ENCODE data around the gene KRT31. TPM values are rescaled to one million over a fixed set of nuclear protein-coding genes. Genes with fewer than 3 reads are reported as not detected.

Gene KRT31
- polyA plus RNA-seq, 1 of the 3 experiments (the other 2 are of a cell fraction), result 0.03 TPM

GRCh38 chr17:41363881-41364280 is 33.5 kb downstream of the KRT31 start:
- DNase-seq, result no peak
- H3K27me3 ChIP-seq (ENCODE audit: insufficient read depth), result no peaks in the 10 kb centered on the region
- no peak overlapping the region for H2AFZ ChIP-seq (ENCODE audit: low read depth)
- no peaks in the 10 kb centered on the region for H3K36me3 ChIP-seq (replicated peaks in 1 of 2; ENCODE audit: control insufficient read depth in 1 of 2, insufficient read depth in 2 of 2, low read length in 1 of 2)
- no peaks in the 10 kb centered on the region for H4K20me1 ChIP-seq (ENCODE audit: insufficient read depth)
- no peaks in the 10 kb centered on the region for H3K9me3 ChIP-seq
- H3K79me2 ChIP-seq (ENCODE audit: insufficient read depth), result no peaks in the 10 kb centered on the region
- TF ChIP-seq NFIC (IDR thresholded peaks at IDR 0.05; ENCODE audit: borderline replicate concordance) (no peak), GATA2 (CRISPR knock-in tag; IDR thresholded peaks at IDR 0.05) (no peak), FOSL2 (IDR thresholded peaks at IDR 0.05; ENCODE audit: borderline replicate concordance, low read depth) (no peak), MXI1 (IDR thresholded peaks at IDR 0.05; ENCODE audit: low read depth, low read length) (no peak), FOXM1 (IDR thresholded peaks at IDR 0.05; ENCODE audit: low read depth) (no peak), EZH2phosphoT487 (IDR thresholded peaks at IDR 0.05; ENCODE audit: borderline replicate concordance, low read depth) (no peak), RAD21 (IDR thresholded peaks at IDR 0.05; ENCODE audit: low read length) (no peak), RXRA (IDR thresholded peaks at IDR 0.05; ENCODE audit: borderline replicate concordance, low read depth) (no peak), NRF1 (IDR thresholded peaks at IDR 0.05; ENCODE audit: low read depth, low read length) (no peak), EP300 (IDR thresholded peaks at IDR 0.05; ENCODE audit: borderline replicate concordance in 1 of 2, low read depth in 1 of 2, low read length in 1 of 2) (no peak), ELF1 (IDR thresholded peaks at IDR 0.05) (no peak), YY1 (IDR thresholded peaks at IDR 0.05; ENCODE audit: low read depth) (no peak), POLR2AphosphoS5 (IDR thresholded peaks at IDR 0.05; ENCODE audit: low read depth, low read length) (no peak), TEAD4 (IDR thresholded peaks at IDR 0.05; ENCODE audit: borderline replicate concordance, insufficient read depth) (no peak), CTCF (IDR thresholded peaks at IDR 0.05) (no peak)
- TF ChIP-seq, protein P1, sequence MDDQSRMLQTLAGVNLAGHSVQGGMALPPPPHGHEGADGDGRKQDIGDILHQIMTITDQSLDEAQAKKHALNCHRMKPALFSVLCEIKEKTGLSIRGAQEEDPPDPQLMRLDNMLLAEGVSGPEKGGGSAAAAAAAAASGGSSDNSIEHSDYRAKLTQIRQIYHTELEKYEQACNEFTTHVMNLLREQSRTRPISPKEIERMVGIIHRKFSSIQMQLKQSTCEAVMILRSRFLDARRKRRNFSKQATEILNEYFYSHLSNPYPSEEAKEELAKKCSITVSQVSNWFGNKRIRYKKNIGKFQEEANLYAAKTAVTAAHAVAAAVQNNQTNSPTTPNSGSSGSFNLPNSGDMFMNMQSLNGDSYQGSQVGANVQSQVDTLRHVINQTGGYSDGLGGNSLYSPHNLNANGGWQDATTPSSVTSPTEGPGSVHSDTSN (IDR thresholded peaks at IDR 0.05), result no peak
- TF ChIP-seq, protein P2, sequence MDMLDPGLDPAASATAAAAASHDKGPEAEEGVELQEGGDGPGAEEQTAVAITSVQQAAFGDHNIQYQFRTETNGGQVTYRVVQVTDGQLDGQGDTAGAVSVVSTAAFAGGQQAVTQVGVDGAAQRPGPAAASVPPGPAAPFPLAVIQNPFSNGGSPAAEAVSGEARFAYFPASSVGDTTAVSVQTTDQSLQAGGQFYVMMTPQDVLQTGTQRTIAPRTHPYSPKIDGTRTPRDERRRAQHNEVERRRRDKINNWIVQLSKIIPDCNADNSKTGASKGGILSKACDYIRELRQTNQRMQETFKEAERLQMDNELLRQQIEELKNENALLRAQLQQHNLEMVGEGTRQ (IDR thresholded peaks at IDR 0.05; ENCODE audit: borderline replicate concordance, low read depth, low read length), result no peak
- TF ChIP-seq, protein P3, sequence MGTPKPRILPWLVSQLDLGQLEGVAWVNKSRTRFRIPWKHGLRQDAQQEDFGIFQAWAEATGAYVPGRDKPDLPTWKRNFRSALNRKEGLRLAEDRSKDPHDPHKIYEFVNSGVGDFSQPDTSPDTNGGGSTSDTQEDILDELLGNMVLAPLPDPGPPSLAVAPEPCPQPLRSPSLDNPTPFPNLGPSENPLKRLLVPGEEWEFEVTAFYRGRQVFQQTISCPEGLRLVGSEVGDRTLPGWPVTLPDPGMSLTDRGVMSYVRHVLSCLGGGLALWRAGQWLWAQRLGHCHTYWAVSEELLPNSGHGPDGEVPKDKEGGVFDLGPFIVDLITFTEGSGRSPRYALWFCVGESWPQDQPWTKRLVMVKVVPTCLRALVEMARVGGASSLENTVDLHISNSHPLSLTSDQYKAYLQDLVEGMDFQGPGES (IDR thresholded peaks at IDR 0.05; ENCODE audit: low read depth, low read length), result no peak
- TF ChIP-seq, protein P4, sequence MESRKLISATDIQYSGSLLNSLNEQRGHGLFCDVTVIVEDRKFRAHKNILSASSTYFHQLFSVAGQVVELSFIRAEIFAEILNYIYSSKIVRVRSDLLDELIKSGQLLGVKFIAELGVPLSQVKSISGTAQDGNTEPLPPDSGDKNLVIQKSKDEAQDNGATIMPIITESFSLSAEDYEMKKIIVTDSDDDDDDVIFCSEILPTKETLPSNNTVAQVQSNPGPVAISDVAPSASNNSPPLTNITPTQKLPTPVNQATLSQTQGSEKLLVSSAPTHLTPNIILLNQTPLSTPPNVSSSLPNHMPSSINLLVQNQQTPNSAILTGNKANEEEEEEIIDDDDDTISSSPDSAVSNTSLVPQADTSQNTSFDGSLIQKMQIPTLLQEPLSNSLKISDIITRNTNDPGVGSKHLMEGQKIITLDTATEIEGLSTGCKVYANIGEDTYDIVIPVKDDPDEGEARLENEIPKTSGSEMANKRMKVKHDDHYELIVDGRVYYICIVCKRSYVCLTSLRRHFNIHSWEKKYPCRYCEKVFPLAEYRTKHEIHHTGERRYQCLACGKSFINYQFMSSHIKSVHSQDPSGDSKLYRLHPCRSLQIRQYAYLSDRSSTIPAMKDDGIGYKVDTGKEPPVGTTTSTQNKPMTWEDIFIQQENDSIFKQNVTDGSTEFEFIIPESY (IDR thresholded peaks at IDR 0.05; ENCODE audit: borderline replicate concordance, low read depth), result no peak
- TF ChIP-seq, protein P5, sequence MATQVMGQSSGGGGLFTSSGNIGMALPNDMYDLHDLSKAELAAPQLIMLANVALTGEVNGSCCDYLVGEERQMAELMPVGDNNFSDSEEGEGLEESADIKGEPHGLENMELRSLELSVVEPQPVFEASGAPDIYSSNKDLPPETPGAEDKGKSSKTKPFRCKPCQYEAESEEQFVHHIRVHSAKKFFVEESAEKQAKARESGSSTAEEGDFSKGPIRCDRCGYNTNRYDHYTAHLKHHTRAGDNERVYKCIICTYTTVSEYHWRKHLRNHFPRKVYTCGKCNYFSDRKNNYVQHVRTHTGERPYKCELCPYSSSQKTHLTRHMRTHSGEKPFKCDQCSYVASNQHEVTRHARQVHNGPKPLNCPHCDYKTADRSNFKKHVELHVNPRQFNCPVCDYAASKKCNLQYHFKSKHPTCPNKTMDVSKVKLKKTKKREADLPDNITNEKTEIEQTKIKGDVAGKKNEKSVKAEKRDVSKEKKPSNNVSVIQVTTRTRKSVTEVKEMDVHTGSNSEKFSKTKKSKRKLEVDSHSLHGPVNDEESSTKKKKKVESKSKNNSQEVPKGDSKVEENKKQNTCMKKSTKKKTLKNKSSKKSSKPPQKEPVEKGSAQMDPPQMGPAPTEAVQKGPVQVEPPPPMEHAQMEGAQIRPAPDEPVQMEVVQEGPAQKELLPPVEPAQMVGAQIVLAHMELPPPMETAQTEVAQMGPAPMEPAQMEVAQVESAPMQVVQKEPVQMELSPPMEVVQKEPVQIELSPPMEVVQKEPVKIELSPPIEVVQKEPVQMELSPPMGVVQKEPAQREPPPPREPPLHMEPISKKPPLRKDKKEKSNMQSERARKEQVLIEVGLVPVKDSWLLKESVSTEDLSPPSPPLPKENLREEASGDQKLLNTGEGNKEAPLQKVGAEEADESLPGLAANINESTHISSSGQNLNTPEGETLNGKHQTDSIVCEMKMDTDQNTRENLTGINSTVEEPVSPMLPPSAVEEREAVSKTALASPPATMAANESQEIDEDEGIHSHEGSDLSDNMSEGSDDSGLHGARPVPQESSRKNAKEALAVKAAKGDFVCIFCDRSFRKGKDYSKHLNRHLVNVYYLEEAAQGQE (IDR thresholded peaks at IDR 0.05; ENCODE audit: low read depth, low read length), result no peak
- POLR2A ChIA-PET, result no interaction called here
- CTCF ChIA-PET, result no interaction called here
- H3F3A ChIP-seq (replicated peaks; ENCODE audit: insufficient read depth), result peaks cover 13% of the 10 kb centered on the region
- no peaks in the 10 kb centered on the region for H3K9me2 ChIP-seq
- no peak overlapping the region for H3K4me2 ChIP-seq
- H3K9ac ChIP-seq, result no peak overlapping the region
- no peak overlapping the region for H3K27ac ChIP-seq (ENCODE audit: low read depth in 2 of 2, low read length in 1 of 2)
- 90% methylated on average over 2 of the region's 2 CpGs for WGBS (ENCODE audit: low lambda C conversion rate)
- H3K4me3 ChIP-seq (ENCODE audit: low read depth in 2 of 2, low read length in 1 of 2), result no peak overlapping the region
- H3K4me1 ChIP-seq (ENCODE audit: control insufficient read depth in 1 of 2, insufficient read depth in 2 of 2, low read depth in 1 of 2, low read length in 1 of 2), result peaks cover 0 to 21% of the 10 kb centered on the region in 2 experiments; a peak in 1 of 4 replicates
